ENCODE measurements around the gene HPSE2. TPM values are rescaled to one million over a fixed set of nuclear protein-coding genes. Genes with fewer than 3 reads are reported as not detected.

The HPSE2 gene
- total RNA-seq, 1 experiment from 2014 or later: not detected

DNA sequence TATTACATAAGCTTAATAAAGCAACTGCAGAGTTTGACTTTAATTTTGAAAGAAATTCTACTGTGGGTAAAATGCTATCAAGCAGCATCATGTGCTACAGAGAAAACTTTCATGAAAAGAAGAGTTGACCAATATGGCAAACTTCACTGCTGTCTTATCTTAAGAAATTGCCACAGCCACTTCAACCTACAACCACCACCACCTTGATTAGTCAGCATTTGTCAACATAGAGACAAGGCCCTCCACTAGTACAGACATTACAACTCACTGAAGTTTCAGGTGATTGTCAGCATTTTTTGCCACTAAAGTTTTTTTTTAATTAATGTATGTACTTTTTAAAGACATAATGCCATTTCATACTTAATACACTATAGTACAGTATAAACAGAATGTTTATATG, 350.3 kb downstream of the HPSE2 start:
- no peaks in the 10 kb centered on the region for H3K4me1 ChIP-seq (ENCODE audit: control insufficient read depth, insufficient read depth, low read length)
- TF ChIP-seq, protein P1, sequence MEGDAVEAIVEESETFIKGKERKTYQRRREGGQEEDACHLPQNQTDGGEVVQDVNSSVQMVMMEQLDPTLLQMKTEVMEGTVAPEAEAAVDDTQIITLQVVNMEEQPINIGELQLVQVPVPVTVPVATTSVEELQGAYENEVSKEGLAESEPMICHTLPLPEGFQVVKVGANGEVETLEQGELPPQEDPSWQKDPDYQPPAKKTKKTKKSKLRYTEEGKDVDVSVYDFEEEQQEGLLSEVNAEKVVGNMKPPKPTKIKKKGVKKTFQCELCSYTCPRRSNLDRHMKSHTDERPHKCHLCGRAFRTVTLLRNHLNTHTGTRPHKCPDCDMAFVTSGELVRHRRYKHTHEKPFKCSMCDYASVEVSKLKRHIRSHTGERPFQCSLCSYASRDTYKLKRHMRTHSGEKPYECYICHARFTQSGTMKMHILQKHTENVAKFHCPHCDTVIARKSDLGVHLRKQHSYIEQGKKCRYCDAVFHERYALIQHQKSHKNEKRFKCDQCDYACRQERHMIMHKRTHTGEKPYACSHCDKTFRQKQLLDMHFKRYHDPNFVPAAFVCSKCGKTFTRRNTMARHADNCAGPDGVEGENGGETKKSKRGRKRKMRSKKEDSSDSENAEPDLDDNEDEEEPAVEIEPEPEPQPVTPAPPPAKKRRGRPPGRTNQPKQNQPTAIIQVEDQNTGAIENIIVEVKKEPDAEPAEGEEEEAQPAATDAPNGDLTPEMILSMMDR (IDR thresholded peaks at IDR 0.05): no peak
- TF ChIP-seq SIN3A (IDR thresholded peaks at IDR 0.05; ENCODE audit: borderline replicate concordance, insufficient read depth, low read depth, low read length): no peak
- no peak for TF ChIP-seq POLR2AphosphoS5 (IDR thresholded peaks at IDR 0.05; ENCODE audit: low read depth, low read length)
- TF ChIP-seq, protein P2, sequence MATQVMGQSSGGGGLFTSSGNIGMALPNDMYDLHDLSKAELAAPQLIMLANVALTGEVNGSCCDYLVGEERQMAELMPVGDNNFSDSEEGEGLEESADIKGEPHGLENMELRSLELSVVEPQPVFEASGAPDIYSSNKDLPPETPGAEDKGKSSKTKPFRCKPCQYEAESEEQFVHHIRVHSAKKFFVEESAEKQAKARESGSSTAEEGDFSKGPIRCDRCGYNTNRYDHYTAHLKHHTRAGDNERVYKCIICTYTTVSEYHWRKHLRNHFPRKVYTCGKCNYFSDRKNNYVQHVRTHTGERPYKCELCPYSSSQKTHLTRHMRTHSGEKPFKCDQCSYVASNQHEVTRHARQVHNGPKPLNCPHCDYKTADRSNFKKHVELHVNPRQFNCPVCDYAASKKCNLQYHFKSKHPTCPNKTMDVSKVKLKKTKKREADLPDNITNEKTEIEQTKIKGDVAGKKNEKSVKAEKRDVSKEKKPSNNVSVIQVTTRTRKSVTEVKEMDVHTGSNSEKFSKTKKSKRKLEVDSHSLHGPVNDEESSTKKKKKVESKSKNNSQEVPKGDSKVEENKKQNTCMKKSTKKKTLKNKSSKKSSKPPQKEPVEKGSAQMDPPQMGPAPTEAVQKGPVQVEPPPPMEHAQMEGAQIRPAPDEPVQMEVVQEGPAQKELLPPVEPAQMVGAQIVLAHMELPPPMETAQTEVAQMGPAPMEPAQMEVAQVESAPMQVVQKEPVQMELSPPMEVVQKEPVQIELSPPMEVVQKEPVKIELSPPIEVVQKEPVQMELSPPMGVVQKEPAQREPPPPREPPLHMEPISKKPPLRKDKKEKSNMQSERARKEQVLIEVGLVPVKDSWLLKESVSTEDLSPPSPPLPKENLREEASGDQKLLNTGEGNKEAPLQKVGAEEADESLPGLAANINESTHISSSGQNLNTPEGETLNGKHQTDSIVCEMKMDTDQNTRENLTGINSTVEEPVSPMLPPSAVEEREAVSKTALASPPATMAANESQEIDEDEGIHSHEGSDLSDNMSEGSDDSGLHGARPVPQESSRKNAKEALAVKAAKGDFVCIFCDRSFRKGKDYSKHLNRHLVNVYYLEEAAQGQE (IDR thresholded peaks at IDR 0.05; ENCODE audit: insufficient read depth in 1 of 2, low read depth in 2 of 2, low read length in 1 of 2): no peak
- TF ChIP-seq TCF7L2 (IDR thresholded peaks at IDR 0.05; ENCODE audit: low read depth, low read length): no peak
- H3K27ac ChIP-seq (ENCODE audit: low read length): no peak overlapping the region
- ChIA-PET CTCF (no interaction called here), POLR2A (no interaction called here)
- in situ Hi-C loops (cut with HindIII; ENCODE audit: low pct_unique_long_range_greater_than_20kb, low sequenced_read_pairs) (no loop called here), intact Hi-C loops (cut with micrococcal nuclease; ENCODE audit: unreplicated experiment) (no loop called here)
- H3K9me3 ChIP-seq (ENCODE audit: control insufficient read depth, insufficient read depth, low read depth, low read length): no peaks in the 10 kb centered on the region
- no TSS peak for BruUV-seq (replicated peaks)
- no peaks in the 10 kb centered on the region for H3K36me3 ChIP-seq (ENCODE audit: control insufficient read depth, insufficient read depth, low read length)
- ATAC-seq (no peak), DNase-seq (ENCODE audit: low read depth, low spot score) (no peak)
- no peaks in the 10 kb centered on the region for H3K27me3 ChIP-seq (ENCODE audit: control insufficient read depth, insufficient read depth, low read length)
- no peak overlapping the region for H3K4me3 ChIP-seq (ENCODE audit: low read depth in 2 of 2, low read length in 2 of 2)

DNA sequence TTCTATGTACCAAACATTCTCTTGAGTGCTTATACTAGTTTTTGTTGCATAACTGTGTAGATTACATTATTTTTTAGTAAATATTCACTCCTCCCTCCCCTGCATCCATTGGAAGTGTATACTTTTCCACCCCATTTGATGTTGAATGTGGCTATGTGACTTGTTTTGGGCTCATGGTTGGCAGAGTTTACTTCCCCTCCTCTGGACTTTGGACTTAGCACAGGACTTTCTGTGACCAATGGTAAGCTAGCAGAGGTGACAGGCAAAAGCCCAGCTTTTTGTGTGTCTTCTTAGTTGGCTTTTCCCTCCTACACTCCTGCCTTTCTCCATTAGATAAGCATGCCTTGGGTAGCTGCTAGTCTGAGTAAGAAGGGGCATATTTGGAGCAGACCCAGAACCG, 353.9 kb downstream of the HPSE2 start:
- CTCF ChIA-PET: no interaction called here
- POLR2A ChIA-PET: interaction anchor here (0.6 kb wide), 1 partner anchor 112 kb away, joined by 3 read pairs; no protein-coding TSS in a partner anchor
- H3K27me3 ChIP-seq (ENCODE audit: control insufficient read depth, insufficient read depth, low read length): no peaks in the 10 kb centered on the region
- in situ Hi-C loops (cut with HindIII; ENCODE audit: low pct_unique_long_range_greater_than_20kb, low sequenced_read_pairs): no loop called here
- intact Hi-C loops (cut with micrococcal nuclease; ENCODE audit: unreplicated experiment): no loop called here
- no peaks in the 10 kb centered on the region for H3K36me3 ChIP-seq (ENCODE audit: control insufficient read depth, insufficient read depth, low read length)
- TF ChIP-seq TCF7L2 (IDR thresholded peaks at IDR 0.05; ENCODE audit: low read depth, low read length) (no peak), POLR2AphosphoS5 (IDR thresholded peaks at IDR 0.05; ENCODE audit: low read depth, low read length) (no peak), SIN3A (IDR thresholded peaks at IDR 0.05; ENCODE audit: borderline replicate concordance, insufficient read depth, low read depth, low read length) (no peak)
- TF ChIP-seq, protein P2 (IDR thresholded peaks at IDR 0.05; ENCODE audit: insufficient read depth in 1 of 2, low read depth in 2 of 2, low read length in 1 of 2): no peak
- TF ChIP-seq, protein P1 (IDR thresholded peaks at IDR 0.05): no peak
- H3K9me3 ChIP-seq (ENCODE audit: control insufficient read depth, insufficient read depth, low read depth, low read length): no peaks in the 10 kb centered on the region
- no peak overlapping the region for H3K4me3 ChIP-seq (ENCODE audit: low read depth in 2 of 2, low read length in 2 of 2)
- no peaks in the 10 kb centered on the region for H3K4me1 ChIP-seq (ENCODE audit: control insufficient read depth, insufficient read depth, low read length)
- DNase-seq (ENCODE audit: low read depth, low spot score): no peak
- ATAC-seq: no peak
- H3K27ac ChIP-seq (ENCODE audit: low read length): no peak overlapping the region
- BruUV-seq (replicated peaks): no TSS peak
